Measurements from ENCODE around the gene ZNF70. TPM values are rescaled to one million over a fixed set of nuclear protein-coding genes. Genes with fewer than 3 reads are reported as not detected.

The ZNF70 gene
- total and polyA plus RNA-seq, 2 of the 13 experiments (the other 11 are each of a cell fraction or from before 2014, with no cell fraction given) = 0.62 to 3.6 TPM

DNA sequence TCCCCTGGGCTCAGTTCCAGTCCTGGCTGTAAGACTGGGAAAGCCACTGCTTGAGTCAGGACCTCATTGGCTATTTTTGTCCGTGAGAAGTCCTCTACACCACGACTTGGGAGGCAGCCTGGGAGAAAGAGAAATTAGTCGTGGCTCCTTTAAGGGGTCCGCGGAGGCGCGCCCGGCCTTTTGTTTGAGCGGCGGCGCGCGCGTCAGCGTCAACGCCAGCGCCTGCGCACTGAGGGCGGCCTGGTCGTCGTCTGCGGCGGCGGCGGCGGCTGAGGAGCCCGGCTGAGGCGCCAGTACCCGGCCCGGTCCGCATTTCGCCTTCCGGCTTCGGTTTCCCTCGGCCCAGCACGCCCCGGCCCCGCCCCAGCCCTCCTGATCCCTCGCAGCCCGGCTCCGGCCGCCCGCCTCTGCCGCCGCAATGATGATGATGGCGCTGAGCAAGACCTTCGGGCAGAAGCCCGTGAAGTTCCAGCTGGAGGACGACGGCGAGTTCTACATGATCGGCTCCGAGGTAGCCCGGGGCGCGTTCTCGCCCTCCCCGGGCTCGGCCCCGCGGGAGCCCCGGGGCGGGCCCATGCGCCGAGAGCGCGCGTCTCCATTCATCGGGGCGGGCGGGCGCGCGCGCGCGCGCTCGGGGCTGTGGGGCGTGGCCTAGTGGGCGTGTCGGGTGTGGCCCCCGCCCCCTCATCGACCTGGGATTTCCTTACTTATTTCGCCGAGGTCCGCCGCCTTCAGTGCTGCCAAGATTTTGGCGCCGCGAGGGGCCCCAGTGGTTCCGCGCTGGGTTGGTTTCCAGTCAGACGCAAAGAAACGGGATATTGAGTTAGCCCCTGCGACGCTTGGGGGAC is 36.1 kb upstream of the ZNF70 start, which contains the start of gene SMARCB1 (continued):
- TF ChIP-seq, protein P1, sequence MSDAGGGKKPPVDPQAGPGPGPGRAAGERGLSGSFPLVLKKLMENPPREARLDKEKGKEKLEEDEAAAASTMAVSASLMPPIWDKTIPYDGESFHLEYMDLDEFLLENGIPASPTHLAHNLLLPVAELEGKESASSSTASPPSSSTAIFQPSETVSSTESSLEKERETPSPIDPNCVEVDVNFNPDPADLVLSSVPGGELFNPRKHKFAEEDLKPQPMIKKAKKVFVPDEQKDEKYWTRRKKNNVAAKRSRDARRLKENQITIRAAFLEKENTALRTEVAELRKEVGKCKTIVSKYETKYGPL (CRISPR knock-in tag; IDR thresholded peaks at IDR 0.05) = no peak; the same call in 1 of the 2 replicates
- no peak for TF ChIP-seq PHB2 (IDR thresholded peaks at IDR 0.05; ENCODE audit: partially characterized antibody)
- TF ChIP-seq ZNF607 (CRISPR knock-in tag; IDR thresholded peaks at IDR 0.05; ENCODE audit: borderline replicate concordance) = peak; percentile 87; the same call in 1 of the 2 replicates
- no peak; the same call in 1 of the 2 replicates for TF ChIP-seq ZNF547 (CRISPR knock-in tag; IDR thresholded peaks at IDR 0.05)
- no peak for TF ChIP-seq ZNF670 (CRISPR knock-in tag; IDR thresholded peaks at IDR 0.05; ENCODE audit: borderline replicate concordance)
- TF ChIP-seq ZNF234 (CRISPR knock-in tag; conservative IDR thresholded peaks at IDR 0.05) = no peak
- TF ChIP-seq, protein P2, sequence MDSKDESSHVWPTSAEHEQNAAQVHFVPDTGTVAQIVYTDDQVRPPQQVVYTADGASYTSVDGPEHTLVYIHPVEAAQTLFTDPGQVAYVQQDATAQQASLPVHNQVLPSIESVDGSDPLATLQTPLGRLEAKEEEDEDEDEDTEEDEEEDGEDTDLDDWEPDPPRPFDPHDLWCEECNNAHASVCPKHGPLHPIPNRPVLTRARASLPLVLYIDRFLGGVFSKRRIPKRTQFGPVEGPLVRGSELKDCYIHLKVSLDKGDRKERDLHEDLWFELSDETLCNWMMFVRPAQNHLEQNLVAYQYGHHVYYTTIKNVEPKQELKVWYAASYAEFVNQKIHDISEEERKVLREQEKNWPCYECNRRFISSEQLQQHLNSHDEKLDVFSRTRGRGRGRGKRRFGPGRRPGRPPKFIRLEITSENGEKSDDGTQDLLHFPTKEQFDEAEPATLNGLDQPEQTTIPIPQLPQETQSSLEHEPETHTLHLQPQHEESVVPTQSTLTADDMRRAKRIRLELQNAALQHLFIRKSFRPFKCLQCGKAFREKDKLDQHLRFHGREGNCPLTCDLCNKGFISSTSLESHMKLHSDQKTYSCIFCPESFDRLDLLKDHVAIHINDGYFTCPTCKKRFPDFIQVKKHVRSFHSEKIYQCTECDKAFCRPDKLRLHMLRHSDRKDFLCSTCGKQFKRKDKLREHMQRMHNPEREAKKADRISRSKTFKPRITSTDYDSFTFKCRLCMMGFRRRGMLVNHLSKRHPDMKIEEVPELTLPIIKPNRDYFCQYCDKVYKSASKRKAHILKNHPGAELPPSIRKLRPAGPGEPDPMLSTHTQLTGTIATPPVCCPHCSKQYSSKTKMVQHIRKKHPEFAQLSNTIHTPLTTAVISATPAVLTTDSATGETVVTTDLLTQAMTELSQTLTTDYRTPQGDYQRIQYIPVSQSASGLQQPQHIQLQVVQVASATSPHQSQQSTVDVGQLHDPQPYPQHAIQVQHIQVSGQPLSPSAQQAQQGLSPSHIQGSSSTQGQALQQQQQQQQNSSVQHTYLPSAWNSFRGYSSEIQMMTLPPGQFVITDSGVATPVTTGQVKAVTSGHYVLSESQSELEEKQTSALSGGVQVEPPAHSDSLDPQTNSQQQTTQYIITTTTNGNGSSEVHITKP (CRISPR knock-in tag; IDR thresholded peaks at IDR 0.05; ENCODE audit: low read depth) = peak; percentile 97
- peak; percentile 68; the same call in 1 of the 2 replicates for TF ChIP-seq ZNF224 (CRISPR knock-in tag; IDR thresholded peaks at IDR 0.05)
- TF ChIP-seq, protein P3, sequence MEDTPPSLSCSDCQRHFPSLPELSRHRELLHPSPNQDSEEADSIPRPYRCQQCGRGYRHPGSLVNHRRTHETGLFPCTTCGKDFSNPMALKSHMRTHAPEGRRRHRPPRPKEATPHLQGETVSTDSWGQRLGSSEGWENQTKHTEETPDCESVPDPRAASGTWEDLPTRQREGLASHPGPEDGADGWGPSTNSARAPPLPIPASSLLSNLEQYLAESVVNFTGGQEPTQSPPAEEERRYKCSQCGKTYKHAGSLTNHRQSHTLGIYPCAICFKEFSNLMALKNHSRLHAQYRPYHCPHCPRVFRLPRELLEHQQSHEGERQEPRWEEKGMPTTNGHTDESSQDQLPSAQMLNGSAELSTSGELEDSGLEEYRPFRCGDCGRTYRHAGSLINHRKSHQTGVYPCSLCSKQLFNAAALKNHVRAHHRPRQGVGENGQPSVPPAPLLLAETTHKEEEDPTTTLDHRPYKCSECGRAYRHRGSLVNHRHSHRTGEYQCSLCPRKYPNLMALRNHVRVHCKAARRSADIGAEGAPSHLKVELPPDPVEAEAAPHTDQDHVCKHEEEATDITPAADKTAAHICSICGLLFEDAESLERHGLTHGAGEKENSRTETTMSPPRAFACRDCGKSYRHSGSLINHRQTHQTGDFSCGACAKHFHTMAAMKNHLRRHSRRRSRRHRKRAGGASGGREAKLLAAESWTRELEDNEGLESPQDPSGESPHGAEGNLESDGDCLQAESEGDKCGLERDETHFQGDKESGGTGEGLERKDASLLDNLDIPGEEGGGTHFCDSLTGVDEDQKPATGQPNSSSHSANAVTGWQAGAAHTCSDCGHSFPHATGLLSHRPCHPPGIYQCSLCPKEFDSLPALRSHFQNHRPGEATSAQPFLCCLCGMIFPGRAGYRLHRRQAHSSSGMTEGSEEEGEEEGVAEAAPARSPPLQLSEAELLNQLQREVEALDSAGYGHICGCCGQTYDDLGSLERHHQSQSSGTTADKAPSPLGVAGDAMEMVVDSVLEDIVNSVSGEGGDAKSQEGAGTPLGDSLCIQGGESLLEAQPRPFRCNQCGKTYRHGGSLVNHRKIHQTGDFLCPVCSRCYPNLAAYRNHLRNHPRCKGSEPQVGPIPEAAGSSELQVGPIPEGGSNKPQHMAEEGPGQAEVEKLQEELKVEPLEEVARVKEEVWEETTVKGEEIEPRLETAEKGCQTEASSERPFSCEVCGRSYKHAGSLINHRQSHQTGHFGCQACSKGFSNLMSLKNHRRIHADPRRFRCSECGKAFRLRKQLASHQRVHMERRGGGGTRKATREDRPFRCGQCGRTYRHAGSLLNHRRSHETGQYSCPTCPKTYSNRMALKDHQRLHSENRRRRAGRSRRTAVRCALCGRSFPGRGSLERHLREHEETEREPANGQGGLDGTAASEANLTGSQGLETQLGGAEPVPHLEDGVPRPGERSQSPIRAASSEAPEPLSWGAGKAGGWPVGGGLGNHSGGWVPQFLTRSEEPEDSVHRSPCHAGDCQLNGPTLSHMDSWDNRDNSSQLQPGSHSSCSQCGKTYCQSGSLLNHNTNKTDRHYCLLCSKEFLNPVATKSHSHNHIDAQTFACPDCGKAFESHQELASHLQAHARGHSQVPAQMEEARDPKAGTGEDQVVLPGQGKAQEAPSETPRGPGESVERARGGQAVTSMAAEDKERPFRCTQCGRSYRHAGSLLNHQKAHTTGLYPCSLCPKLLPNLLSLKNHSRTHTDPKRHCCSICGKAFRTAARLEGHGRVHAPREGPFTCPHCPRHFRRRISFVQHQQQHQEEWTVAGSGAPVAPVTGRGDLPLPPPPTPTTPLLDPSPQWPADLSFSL (CRISPR knock-in tag; IDR thresholded peaks at IDR 0.05) = no peak
- TF ChIP-seq HNRNPUL1 (IDR thresholded peaks at IDR 0.05; ENCODE audit: low read depth, low read length) = no peak
- TF ChIP-seq ZNF7 (CRISPR knock-in tag; IDR thresholded peaks at IDR 0.05) = no peak
- TF ChIP-seq HNRNPLL (IDR thresholded peaks at IDR 0.05; ENCODE audit: low read depth, low read length, poor library complexity, severe bottlenecking) = peak; percentile 59
- TF ChIP-seq ZNF253 (CRISPR knock-in tag; IDR thresholded peaks at IDR 0.05; ENCODE audit: borderline replicate concordance) = no peak
- TF ChIP-seq NCOA2 (CRISPR knock-in tag; IDR thresholded peaks at IDR 0.05) = no peak
- TF ChIP-seq ZFY (CRISPR knock-in tag; IDR thresholded peaks at IDR 0.05) = peak; percentile 95
- no peak for TF ChIP-seq AHR (CRISPR knock-in tag; IDR thresholded peaks at IDR 0.05)
- no peak for TF ChIP-seq NR1H2 (CRISPR knock-in tag; IDR thresholded peaks at IDR 0.05; ENCODE audit: borderline replicate concordance, low read depth)
- no peak for TF ChIP-seq PHF21A (CRISPR knock-in tag; IDR thresholded peaks at IDR 0.05)
